HG03469 (cell line): ENCODE measurements around the gene IMPA2.
"Not testable (repeated sequence)": the region's sequence is repeated elsewhere in the genome, so short reads cannot be mapped to it uniquely, and the experiment has no call there.

ENCODE experiments used
- ATAC-seq: cut with Tn5 transposase; IDR thresholded peaks from one replicate; pipeline ENCODE4 v1.9.1; 2021; ENCODE audit warnings: mild to moderate bottlenecking, moderate library complexity, moderate number of reproducible peaks; ENCODE audit not compliant: unreplicated experiment

IMPA2 gene

GRCh38 chr18:11960743-11961380 is 20.4 kb upstream of the IMPA2 start:
- ATAC-seq = no peak

DNA sequence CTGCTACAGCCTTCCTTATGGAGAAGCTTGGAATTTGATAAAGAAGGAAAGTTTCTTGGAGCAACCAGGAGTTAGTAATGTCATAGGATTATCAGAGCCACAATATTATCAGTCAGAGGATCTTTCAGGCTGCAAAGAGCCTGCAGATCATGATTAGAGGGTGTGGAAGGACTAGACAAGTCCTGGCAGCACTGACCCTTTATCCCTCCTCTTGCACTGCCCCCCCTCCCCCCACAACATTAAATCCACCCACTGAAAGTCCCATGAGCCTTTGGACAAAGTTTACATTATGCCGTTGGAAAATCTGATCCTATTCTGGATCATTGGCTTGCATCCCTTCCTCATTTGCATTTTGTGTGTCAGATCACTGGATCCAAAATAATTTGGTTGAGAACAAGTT is 18.7 kb upstream of the IMPA2 start:
- no peak for ATAC-seq

GRCh38 chr18:11963991-11964484 is 17.3 kb upstream of the IMPA2 start:
- no peak for ATAC-seq

GRCh38 chr18:11969904-11970835 is 11.1 kb upstream of the IMPA2 start:
- no peak for ATAC-seq

DNA sequence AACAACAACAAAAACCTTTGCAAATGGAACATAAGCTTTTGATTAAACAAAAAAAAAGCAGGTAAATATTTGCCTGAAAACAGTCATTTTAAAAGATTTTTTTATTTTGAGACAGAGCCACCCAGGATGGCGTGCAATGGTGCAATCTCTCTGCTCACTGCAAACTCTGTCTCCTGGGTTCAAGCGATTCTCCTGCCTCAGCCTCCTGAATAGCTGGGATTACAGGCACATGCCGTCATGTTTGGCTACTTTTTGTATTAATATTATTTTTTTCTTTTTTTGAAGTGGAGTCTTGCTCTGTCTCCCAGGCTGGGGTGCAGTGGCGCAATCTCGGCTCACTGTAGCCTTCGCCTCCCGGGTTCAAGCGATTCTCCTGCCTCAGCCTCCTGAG is 10.5 kb upstream of the IMPA2 start:
- ATAC-seq = not testable (repeated sequence)

DNA sequence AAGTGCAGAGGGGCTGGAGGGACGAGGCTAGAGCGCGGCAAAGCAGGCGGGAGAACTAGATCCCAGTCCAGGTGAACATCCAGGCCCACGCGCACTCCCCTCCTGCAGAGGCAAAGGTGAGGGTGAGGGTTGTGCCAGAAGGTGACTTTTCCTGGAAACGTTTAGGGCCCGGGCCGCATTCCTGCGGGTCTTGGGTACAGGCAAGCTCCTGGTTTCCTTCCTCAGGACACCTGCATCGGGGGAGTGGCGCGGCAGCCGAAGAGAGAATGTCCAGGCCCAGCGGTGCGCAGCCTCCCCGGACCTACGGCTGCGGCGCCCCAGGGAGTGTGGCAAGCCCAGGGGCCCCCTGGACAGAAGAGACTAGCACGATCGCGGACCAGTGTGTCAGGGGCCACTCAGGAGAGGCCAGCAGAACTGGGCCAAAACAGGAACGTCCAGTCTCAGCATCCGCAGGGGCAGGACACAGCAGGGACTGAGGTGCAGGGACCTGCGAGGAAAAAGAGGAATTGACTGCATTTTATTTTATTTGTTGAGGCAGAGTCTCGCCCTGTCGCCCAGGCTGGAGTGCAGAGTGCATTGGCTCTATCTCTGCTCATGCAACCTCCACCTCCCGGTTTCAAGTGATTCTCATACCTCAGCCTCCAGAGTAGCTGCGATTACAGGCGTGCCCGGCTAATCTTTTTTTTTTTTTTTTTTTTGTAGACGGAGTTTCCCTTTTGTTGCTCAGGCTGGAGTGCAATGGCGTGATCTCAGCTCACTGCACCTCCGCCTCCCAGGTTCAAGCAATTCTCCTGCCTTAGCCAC is 8.7 kb upstream of the IMPA2 start:
- ATAC-seq = no peak

DNA sequence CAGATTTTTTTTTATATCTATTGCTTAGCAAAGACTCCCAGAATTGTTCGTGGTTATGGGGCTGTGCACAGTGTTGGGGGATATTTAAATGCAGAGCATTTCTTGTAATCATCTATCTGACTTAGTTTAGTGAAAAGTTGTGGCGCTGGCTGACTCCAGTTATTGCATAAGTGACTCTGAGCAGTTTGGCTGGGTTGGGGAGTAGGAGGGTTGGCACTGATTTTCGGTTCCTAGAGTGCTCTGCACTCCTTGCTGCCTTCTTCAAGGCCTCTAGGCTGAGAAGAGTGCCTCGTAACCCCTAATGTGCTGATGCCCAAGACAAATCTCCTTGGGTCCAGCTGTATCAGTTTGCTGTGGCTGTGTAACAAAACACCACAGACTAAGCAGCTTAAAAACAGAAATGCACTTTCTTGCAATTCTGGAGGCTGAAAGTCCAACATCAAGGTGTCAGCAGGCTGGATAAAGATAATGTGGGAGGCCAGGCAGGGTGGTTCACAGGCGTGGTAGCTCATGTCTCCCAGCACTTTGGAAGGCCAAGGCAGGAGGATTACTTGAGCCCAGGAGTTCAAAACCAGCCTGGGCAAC is 6.5 kb upstream of the IMPA2 start:
- no peak for ATAC-seq

DNA sequence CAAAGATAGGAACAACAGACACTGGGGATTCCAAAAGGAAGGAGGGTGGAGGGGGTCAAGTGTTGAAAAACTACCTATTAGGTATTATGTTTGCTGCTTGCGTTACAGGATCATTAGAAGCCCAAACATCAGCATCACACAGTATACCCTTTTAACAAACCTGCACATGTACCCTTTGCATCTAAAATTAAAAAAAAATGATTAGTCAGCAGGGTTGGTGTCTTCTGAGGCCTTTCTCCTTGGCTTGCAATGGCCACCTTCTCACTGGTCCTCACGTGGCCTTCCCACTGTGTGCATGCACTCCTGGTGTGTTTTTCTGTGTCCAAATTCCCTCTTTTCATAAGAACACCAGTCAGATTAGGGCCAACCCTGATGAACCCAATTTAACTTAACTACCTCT is 5.6 kb upstream of the IMPA2 start:
- no peak for ATAC-seq

DNA sequence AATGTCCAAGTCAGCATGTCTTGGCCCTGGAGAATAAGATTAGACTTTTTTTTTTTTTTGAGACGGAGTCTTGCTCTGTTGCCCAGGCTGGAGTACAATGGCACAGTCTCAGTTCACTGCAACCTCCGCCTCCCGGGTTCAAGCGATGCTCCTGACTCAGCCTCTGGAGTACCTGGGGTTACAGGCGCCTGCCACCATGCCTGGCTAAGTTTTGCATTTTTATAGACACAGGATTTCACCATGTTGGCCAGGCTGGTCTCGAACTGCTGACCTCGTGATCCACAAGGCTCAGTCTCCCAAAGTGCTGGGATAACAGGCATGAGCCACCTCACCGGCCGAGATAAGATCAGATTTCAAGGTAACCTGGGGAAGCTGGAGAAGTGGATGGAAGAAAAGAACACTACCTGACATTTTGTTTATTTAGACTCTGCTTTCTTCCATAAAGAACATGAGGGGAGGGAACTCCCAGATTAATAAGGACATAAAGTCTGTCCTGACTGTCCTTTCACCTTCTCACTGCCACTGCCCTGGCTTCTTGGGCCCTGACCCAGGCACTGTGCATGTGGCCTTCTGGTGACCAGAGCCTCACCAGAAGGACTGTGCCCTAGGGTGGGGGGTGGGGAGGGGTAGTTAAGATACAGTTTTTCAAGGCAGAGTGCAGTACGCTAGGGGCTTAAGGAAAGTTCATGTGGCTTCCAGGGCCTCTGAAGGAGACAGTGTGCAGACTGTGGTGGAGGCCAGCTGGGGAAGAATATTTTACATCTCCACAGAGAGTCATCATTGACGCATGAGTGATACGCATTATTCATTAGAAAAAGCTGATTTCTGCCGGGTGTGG is 4.8 kb upstream of the IMPA2 start:
- ATAC-seq = no peak

GRCh38 chr18:11977153-11977466 is 4.2 kb upstream of the IMPA2 start:
- no peak for ATAC-seq

GRCh38 chr18:11978956-11979355 is 2.4 kb upstream of the IMPA2 start:
- ATAC-seq = no peak

GRCh38 chr18:11980163-11980493 is 1.2 kb upstream of the IMPA2 start:
- no peak for ATAC-seq

DNA sequence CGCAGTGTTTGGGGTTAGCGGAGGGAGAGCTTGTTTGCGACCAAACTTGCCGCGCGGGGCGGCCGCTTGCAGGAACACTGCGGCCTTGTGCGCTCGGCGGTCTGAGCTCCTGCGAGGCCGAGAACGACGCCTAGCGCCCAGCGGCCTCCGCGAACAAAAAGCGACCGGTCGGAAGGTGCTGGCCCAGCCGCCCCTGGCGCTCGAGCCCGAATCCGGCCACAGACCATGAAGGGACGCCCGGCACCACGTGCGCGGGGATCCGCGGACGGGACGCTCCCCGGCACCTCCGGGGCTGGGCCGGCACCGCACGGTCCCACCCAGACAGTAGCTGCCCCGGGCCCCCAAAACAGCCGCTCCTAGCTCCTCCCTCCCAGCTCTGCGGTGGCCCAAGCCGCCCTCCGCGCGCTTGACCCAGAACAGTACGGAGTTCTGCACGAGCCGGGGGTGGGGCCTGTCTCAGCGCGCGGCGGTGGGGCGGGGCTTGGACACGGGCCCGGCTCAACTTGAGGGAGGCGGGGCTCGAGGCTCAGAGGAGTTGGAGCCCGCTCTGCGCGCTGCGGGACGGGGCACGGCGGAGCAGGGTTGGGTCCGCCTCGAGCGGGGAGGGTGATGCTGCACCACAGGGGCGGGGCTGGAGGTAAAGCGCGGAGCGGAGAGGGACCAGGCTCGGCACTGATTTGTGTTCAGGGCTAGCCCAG is 664 bp upstream of the IMPA2 start:
- ATAC-seq = peak; percentile 87

DNA sequence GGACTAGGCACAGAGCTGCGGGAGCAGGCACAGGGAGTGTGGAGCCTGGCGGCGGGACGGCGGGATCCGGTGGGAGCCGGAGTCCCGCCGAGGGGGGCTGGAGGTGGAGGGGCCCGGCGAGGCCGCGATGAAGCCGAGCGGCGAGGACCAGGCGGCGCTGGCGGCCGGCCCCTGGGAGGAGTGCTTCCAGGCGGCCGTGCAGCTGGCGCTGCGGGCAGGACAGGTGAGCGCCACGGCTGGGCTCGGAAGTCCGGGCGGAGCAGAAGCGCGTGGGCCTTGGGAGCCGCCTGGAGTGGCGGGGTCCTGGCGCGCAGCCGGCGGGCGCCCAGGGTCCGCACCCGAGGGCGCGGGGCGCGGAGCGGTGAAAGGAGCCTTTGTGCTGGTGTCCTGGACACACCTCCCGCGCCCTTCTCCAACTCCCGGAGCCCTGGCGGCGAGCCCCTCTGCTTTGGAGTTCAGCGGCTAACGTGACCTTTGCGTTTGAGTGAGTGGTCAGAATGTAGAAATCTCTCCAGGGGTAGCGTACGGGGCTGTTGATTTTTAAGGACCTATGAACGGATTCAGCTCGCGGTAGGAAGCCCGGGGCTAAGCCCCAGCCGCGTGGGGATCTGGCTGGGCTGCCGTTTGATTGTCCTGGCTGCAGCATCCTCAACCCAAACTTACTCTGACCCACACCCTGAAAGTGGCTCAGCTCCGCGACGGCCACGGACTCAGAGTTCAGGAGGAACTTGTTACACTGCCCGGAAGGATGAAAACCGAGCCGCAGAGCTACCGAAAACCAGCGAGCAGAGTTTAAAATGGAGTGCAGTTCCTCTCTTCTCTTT is 448 bp downstream of the IMPA2 start:
- ATAC-seq = peak; percentile 14

DNA sequence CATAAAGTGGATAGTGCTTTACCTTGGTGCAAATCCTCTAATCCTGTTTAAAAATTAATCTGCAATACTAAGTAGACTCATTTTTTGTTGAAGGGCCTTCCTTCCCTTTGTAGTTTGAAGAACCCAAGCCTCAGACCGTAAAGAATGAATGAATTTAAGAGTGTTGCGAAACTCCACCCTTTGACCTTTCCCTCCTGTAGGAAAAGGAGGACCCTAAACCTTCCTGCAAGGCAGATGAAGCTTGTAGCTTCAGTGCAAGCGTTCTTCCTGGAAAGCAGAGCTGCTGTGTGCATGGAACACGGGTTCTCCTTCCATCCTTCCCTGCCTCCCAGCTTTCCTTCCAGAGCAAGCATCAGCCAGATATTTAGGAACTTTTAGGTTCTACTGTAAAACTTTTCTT is 1.7 kb downstream of the IMPA2 start:
- ATAC-seq = no peak

DNA sequence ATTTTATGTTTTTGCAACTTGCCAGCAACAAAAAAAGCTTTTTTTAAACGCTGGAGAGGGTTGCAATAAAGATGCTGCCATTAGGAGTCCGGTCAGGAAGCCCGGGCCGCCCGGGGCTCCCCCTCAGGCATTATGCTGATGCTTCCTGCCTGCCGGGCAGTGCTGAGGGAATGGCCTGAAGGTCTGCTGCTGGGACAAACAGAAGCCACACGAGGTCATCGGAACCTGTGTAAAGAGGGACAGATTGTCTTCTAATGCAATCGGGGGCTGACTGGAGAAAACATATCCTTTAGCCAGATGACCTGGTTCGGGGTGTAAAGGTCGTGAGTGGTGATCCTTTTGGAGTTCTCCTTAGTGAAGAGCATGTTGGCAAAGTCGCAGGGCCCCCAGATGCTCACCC is 2.3 kb downstream of the IMPA2 start:
- ATAC-seq = no peak

- ATAC-seq = no peak
Measured at GRCh38 chr18:11984091-11984490, 2.8 kb downstream of the IMPA2 start.

DNA sequence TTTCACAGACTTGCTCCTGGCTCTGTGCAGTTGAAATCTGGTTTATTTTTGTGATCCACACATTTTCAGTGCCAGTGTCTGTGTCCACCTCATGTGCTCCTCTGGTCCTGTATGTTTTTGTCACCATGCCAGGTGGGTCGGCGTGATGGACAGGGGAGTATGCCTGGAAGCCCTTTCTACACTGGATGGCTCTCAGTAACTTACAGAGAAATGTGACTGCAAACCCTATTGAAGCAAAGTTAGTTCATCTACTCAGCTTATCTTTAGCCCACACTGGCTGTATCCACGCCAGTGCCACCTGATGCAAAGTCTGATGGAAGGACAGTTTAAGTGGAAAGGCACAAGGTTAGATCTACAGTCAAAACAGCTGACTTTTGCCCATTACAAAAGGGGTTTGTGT is 4.3 kb downstream of the IMPA2 start:
- ATAC-seq = no peak

DNA sequence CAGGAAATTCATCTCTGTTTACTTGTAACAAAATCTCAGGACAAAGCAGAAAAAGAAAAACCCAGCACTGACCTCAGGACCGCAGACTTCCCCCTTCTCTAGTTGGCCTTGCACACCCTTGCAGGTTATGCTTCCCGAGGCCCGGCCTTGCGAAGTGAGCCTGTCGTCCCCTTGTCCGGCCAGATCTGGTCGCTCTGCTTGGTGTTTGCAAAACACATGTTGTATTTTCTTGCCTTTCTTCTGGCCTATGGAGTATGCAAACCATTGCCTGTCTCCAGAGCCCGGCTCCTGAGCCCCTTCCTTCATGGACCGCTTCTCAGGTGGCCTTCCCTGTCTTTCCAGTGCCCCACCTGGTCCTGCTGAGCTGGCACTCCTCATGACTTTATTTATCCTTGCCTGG is 4.8 kb downstream of the IMPA2 start:
- no peak for ATAC-seq
